ENCODE measurements around the gene NDNF.

Gene NDNF

GRCh38 chr4:121079376-121079775 lies 7.0 kb upstream of the NDNF start:
- no peak overlapping the region for H3K4me3 ChIP-seq (ENCODE audit: low read depth, low read length)
- TF ChIP-seq, protein P1, sequence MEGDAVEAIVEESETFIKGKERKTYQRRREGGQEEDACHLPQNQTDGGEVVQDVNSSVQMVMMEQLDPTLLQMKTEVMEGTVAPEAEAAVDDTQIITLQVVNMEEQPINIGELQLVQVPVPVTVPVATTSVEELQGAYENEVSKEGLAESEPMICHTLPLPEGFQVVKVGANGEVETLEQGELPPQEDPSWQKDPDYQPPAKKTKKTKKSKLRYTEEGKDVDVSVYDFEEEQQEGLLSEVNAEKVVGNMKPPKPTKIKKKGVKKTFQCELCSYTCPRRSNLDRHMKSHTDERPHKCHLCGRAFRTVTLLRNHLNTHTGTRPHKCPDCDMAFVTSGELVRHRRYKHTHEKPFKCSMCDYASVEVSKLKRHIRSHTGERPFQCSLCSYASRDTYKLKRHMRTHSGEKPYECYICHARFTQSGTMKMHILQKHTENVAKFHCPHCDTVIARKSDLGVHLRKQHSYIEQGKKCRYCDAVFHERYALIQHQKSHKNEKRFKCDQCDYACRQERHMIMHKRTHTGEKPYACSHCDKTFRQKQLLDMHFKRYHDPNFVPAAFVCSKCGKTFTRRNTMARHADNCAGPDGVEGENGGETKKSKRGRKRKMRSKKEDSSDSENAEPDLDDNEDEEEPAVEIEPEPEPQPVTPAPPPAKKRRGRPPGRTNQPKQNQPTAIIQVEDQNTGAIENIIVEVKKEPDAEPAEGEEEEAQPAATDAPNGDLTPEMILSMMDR (IDR thresholded peaks at IDR 0.05) = no peak
- H3K79me2 ChIP-seq = no peaks in the 10 kb centered on the region
- H3K4me2 ChIP-seq (ENCODE audit: low read length) = no peak overlapping the region
- no peaks in the 10 kb centered on the region for H3K9me3 ChIP-seq (ENCODE audit: control insufficient read depth, low read length)
- H2AFZ ChIP-seq = no peak overlapping the region
- no peaks in the 10 kb centered on the region for H3K4me1 ChIP-seq
- no peak overlapping the region for H3K9ac ChIP-seq
- no peak overlapping the region for H3K27ac ChIP-seq
- no peaks in the 10 kb centered on the region for H3K27me3 ChIP-seq (ENCODE audit: control insufficient read depth, insufficient read depth, low read length)
- no peaks in the 10 kb centered on the region for H3K36me3 ChIP-seq (ENCODE audit: control insufficient read depth, insufficient read depth, low read length)

DNA sequence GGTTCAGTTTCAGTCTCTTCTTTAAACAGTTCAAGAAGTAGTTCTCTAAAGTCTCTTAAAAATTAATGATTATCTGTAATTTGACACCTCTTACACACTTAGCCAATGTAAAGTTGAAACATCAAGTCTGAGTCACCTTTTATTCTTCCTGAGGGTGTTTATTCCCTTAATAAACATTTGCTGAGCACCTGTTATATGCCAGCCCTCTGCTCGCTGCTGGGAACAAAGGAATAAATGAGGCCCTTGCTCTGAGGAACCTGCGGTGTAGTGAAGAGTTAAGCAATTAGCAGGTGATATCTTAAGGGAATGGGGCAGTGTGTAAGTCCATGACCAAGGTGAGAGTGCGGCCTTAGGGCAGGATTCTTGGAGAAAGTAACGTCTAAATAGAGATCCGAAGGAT lies 5.2 kb upstream of the NDNF start:
- H3K9me3 ChIP-seq (ENCODE audit: control insufficient read depth, low read length) = no peaks in the 10 kb centered on the region
- H2AFZ ChIP-seq = no peak overlapping the region
- TF ChIP-seq, protein P1 (IDR thresholded peaks at IDR 0.05) = no peak
- H3K27ac ChIP-seq = no peak overlapping the region
- H3K79me2 ChIP-seq = no peaks in the 10 kb centered on the region
- no peaks in the 10 kb centered on the region for H3K27me3 ChIP-seq (ENCODE audit: control insufficient read depth, insufficient read depth, low read length)
- no peak overlapping the region for H3K4me3 ChIP-seq (ENCODE audit: low read depth, low read length)
- H3K4me2 ChIP-seq (ENCODE audit: low read length) = no peak overlapping the region
- H3K9ac ChIP-seq = no peak overlapping the region
- H3K4me1 ChIP-seq = no peaks in the 10 kb centered on the region
- H3K36me3 ChIP-seq (ENCODE audit: control insufficient read depth, insufficient read depth, low read length) = no peaks in the 10 kb centered on the region

GRCh38 chr4:121076416-121076815 lies 4.1 kb upstream of the NDNF start:
- no peak overlapping the region for H3K27ac ChIP-seq
- H3K4me1 ChIP-seq = no peaks in the 10 kb centered on the region
- H3K4me3 ChIP-seq (ENCODE audit: low read depth, low read length) = no peak overlapping the region
- H3K36me3 ChIP-seq (ENCODE audit: control insufficient read depth, insufficient read depth, low read length) = no peaks in the 10 kb centered on the region
- no peak overlapping the region for H2AFZ ChIP-seq
- no peaks in the 10 kb centered on the region for H3K79me2 ChIP-seq
- no peaks in the 10 kb centered on the region for H3K9me3 ChIP-seq (ENCODE audit: control insufficient read depth, low read length)
- H3K4me2 ChIP-seq (ENCODE audit: low read length) = no peak overlapping the region
- no peaks in the 10 kb centered on the region for H3K27me3 ChIP-seq (ENCODE audit: control insufficient read depth, insufficient read depth, low read length)
- TF ChIP-seq, protein P1 (IDR thresholded peaks at IDR 0.05) = no peak
- H3K9ac ChIP-seq = no peak overlapping the region

- H3K79me2 ChIP-seq = no peaks in the 10 kb centered on the region
- no peak overlapping the region for H3K4me2 ChIP-seq (ENCODE audit: low read length)
- H3K27me3 ChIP-seq (ENCODE audit: control insufficient read depth, insufficient read depth, low read length) = no peaks in the 10 kb centered on the region
- H3K36me3 ChIP-seq (ENCODE audit: control insufficient read depth, insufficient read depth, low read length) = no peaks in the 10 kb centered on the region
- no peak overlapping the region for H3K4me3 ChIP-seq (ENCODE audit: low read depth, low read length)
- H3K9ac ChIP-seq = no peak overlapping the region
- TF ChIP-seq, protein P1 (IDR thresholded peaks at IDR 0.05) = no peak
- H3K4me1 ChIP-seq = no peaks in the 10 kb centered on the region
- no peaks in the 10 kb centered on the region for H3K9me3 ChIP-seq (ENCODE audit: control insufficient read depth, low read length)
- no peak overlapping the region for H2AFZ ChIP-seq
- H3K27ac ChIP-seq = no peak overlapping the region
Measured at GRCh38 chr4:121073672-121074381, 1.5 kb upstream of the NDNF start.

GRCh38 chr4:121073004-121073435 lies 685 bp upstream of the NDNF start:
- H3K27me3 ChIP-seq (ENCODE audit: control insufficient read depth, insufficient read depth, low read length) = no peaks in the 10 kb centered on the region
- H3K4me3 ChIP-seq (ENCODE audit: low read depth, low read length) = no peak overlapping the region
- H3K27ac ChIP-seq = no peak overlapping the region
- H3K4me2 ChIP-seq (ENCODE audit: low read length) = peak overlapping the region; percentile 32
- H3K4me1 ChIP-seq = no peaks in the 10 kb centered on the region
- H3K36me3 ChIP-seq (ENCODE audit: control insufficient read depth, insufficient read depth, low read length) = no peaks in the 10 kb centered on the region
- H3K9me3 ChIP-seq (ENCODE audit: control insufficient read depth, low read length) = no peaks in the 10 kb centered on the region
- TF ChIP-seq, protein P1 (IDR thresholded peaks at IDR 0.05) = no peak
- no peaks in the 10 kb centered on the region for H3K79me2 ChIP-seq
- peak overlapping the region; percentile 58 for H2AFZ ChIP-seq
- H3K9ac ChIP-seq = no peak overlapping the region

Data from parathyroid adenoma (tissue), 2 donors.